UCSD-AML1 (cell line): ENCODE data around the gene POM121L12.

Source experiments
- DNase-seq: peaks from one replicate; lab custom pipeline; 2025; ENCODE audit not compliant: unreplicated experiment; lab: John Stamatoyannopoulos, UW

The POM121L12 gene

GRCh38 chr7:53035499-53036412 is at the start of gene POM121L12:
Gene POM121L12, plus strand, starts transcription at chr7:53035633. Its CDS starts 39 bp downstream, at chr7:53035672.
- no peak for DNase-seq

GRCh38 chr7:52992001-52992400 is 43.4 kb upstream of the POM121L12 start:
- no peak for DNase-seq

- no peak for DNase-seq
Observed at GRCh38 chr7:52992479-52993162, 42.8 kb upstream of the POM121L12 start.

GRCh38 chr7:52995676-52996075 is 39.8 kb upstream of the POM121L12 start:
- DNase-seq: no peak

GRCh38 chr7:53001221-53001620 is 34.2 kb upstream of the POM121L12 start:
- no peak for DNase-seq

GRCh38 chr7:53002389-53002788 is 33.0 kb upstream of the POM121L12 start:
- DNase-seq: no peak

GRCh38 chr7:53003653-53004445 is 31.6 kb upstream of the POM121L12 start:
- DNase-seq: no peak

- no peak for DNase-seq
Observed at GRCh38 chr7:53013925-53014324, 21.5 kb upstream of the POM121L12 start.

GRCh38 chr7:53015463-53015862 is 20.0 kb upstream of the POM121L12 start:
- DNase-seq: no peak

GRCh38 chr7:53022893-53023292 is 12.5 kb upstream of the POM121L12 start:
- no peak for DNase-seq

GRCh38 chr7:53048638-53049037 is 13.2 kb downstream of the POM121L12 start:
- no peak for DNase-seq

GRCh38 chr7:53050433-53050832 is 15.0 kb downstream of the POM121L12 start:
- DNase-seq: no peak

GRCh38 chr7:53059591-53059990 is 24.2 kb downstream of the POM121L12 start:
- DNase-seq: no peak

- no peak for DNase-seq
Observed at GRCh38 chr7:53060066-53060465, 24.6 kb downstream of the POM121L12 start.

- DNase-seq: no peak
Observed at GRCh38 chr7:53062796-53063195, 27.4 kb downstream of the POM121L12 start.

GRCh38 chr7:53068673-53069072 is 33.2 kb downstream of the POM121L12 start:
- DNase-seq: no peak

GRCh38 chr7:53070883-53071282 is 35.5 kb downstream of the POM121L12 start:
- DNase-seq: no peak
